GM11168 (cell line): Measurements from ENCODE around the gene SEPTIN12.

Experiments used
- in situ Hi-C: fragments of 300-500 bp; cut with MboI; formaldehyde crosslinking; loops from one replicate; pipeline ENCODE4 v1.12.0; 2022; ENCODE audit warnings: low sequenced_read_pairs; ENCODE audit not compliant: unreplicated experiment

SEPTIN12 gene

GRCh38 chr16:4803401-4803844 lies 15.3 kb upstream of the SEPTIN12 start:
- in situ Hi-C loops, result no loop called here

- in situ Hi-C loops, result no loop called here
Measured at GRCh38 chr16:4802659-4803287, 14.6 kb upstream of the SEPTIN12 start.

- in situ Hi-C loops, result no loop called here
Measured at GRCh38 chr16:4801962-4802658, 14.0 kb upstream of the SEPTIN12 start, which contains the start of gene ROGDI. ROGDI (minus strand) TSS chr16:4802633; CDS start chr16:4802571, 62 bp downstream.

- in situ Hi-C loops, result no loop called here
Measured at GRCh38 chr16:4801051-4801961, 13.2 kb upstream of the SEPTIN12 start.

- in situ Hi-C loops, result no loop called here
Measured at GRCh38 chr16:4800290-4801041, 12.3 kb upstream of the SEPTIN12 start.

- in situ Hi-C loops, result no loop called here
Measured at GRCh38 chr16:4799171-4799855, 11.2 kb upstream of the SEPTIN12 start.

- in situ Hi-C loops, result no loop called here
Measured at GRCh38 chr16:4798456-4798855, 10.3 kb upstream of the SEPTIN12 start.

GRCh38 chr16:4797805-4798252 lies 9.7 kb upstream of the SEPTIN12 start:
- in situ Hi-C loops, result no loop called here

- in situ Hi-C loops, result no loop called here
Measured at GRCh38 chr16:4796982-4797804, 9.0 kb upstream of the SEPTIN12 start.

- in situ Hi-C loops, result no loop called here
Measured at GRCh38 chr16:4795828-4796572, 7.9 kb upstream of the SEPTIN12 start.

- in situ Hi-C loops, result no loop called here
Measured at GRCh38 chr16:4795181-4795827, 7.2 kb upstream of the SEPTIN12 start, which contains the start of gene SMIM22. SMIM22 (plus strand) TSS chr16:4795369; CDS start chr16:4795735, 366 bp downstream.

- in situ Hi-C loops, result no loop called here
Measured at GRCh38 chr16:4792951-4793513, 4.9 kb upstream of the SEPTIN12 start.

- in situ Hi-C loops, result no loop called here
Measured at GRCh38 chr16:4790871-4791270, 2.7 kb upstream of the SEPTIN12 start.

GRCh38 chr16:4790261-4790660 lies 2.1 kb upstream of the SEPTIN12 start:
- in situ Hi-C loops, result no loop called here

GRCh38 chr16:4788910-4789309 lies 765 bp upstream of the SEPTIN12 start:
- in situ Hi-C loops, result no loop called here

GRCh38 chr16:4788489-4788889 lies 344 bp upstream of the SEPTIN12 start:
- in situ Hi-C loops, result no loop called here

GRCh38 chr16:4787068-4787467 lies 1.1 kb downstream of the SEPTIN12 start:
- in situ Hi-C loops, result no loop called here
